GM21515 (cell line): ENCODE results near the gene CBX1.

Experiments used
- ATAC-seq: cut with Tn5 transposase; IDR thresholded peaks from one replicate; pipeline ENCODE4 v1.9.1; 2021; ENCODE audit not compliant: unreplicated experiment

Gene CBX1

GRCh38 chr17:48027322-48027981 lies 73.8 kb downstream of the CBX1 start:
- ATAC-seq = no peak

GRCh38 chr17:48026502-48027321 lies 74.6 kb downstream of the CBX1 start:
- peak; percentile 35 for ATAC-seq

DNA sequence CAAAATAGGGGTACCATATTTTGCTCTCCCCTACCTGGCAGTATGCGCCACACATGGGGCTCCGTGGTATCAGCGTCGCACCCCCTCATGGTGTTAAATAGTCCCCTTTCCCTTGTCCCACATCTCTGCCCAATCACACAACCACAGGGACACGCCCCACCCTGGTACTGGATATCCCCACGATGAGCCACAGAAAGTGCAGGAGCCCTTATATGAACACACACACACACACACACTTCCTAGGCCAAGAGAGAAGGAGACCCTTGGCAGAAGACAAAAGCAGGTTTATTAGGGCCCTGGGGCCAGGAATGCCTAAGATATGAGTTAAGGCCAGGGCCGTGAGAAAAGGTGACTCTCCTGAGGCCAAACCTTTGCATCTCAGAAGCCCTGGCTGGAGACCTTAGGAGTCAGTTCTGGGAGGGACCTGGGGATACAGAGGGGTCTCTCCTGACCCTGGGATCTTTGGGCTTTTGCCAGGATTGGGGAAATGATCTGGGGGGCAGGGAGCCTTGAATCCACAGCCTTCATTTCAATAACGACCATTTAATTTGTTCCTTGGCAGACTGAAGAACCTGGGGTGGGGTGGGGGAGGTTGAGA lies 75.3 kb downstream of the CBX1 start:
- ATAC-seq = no peak

- ATAC-seq = peak; percentile 89
These were observed 76.0 kb downstream of the CBX1 start for GRCh38 chr17:48025040-48025903.

DNA sequence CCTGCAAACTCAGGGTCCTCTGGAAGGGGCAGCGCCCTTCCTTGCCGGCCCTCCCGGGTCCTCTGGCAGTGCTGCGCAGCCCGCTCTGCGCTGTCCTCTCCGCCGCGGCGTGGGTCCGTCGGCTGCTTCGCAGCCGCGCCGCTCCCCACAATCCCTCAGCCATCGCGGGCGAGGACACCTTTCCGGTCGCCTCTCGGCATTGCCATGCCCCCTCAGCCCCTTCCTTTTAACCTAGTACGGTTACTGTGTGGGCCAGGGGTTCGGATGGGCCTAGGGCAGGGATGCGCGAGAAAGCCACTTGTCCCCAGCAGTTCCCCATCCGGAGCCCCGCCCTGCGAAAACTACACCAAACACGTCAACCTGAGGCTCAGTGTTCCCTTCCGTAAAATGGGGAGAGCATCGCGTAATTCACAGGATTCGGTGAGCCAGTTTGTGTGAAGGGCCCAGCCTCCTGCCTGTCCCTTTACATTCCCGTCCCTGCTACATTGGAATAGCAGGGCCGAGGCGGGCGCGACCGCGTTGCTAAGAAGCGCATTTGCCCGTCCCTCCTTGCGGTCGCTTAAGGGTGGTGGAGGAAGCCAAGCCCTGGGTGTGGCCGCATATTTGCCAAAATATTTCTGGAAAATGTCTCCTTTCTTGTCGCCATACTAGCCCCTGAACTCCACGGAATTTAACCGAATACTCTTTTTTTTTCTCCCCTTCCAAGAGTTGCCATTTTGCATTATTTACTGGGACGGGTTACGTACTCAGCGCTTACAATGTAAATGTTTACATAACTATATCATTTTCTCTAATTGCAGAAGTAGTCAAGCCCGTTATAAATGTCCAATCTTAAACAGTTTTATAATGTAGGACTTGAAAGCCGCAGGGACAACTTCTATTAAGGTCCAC lies 76.9 kb downstream of the CBX1 start:
- ATAC-seq = no peak

DNA sequence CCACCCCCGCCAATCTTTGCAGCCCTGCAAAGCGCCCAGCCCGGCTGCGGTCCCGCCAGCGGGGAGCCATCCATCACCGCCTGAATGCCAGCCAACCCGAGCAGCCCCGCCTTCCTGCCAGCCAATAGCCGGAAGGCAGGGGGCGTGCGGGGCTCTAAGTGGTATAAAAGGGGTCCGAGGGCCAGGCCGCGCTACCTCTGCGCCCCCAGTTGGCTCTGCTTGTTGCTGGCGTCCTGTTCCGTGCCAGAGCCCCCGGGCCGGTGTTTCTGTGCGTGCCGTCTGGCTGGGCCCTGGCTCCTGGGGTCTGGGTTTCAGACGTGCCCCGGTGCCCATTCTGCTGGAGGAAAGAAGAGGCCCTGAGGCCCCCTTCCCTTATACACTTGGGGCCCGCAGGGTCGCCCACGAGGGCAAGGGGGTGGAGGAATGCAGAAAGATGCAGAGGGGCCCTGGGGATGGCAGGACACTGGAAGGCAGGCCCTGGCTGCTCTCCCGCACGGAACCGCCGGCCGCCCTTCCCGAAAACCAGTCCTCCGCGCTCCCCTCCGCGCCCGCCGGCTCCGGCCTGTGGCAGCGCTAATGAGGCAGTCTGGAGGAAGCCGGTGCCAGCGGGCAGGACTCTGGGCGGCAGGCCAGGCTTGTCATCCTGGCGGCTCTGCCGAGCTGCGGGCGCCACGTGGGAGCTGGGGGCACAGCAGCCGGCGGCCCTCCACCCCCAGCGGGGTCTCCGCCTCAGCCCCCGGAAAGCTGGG lies 77.7 kb downstream of the CBX1 start:
- no peak for ATAC-seq

GRCh38 chr17:48022901-48023300 lies 78.4 kb downstream of the CBX1 start:
- ATAC-seq = no peak

- no peak for ATAC-seq
These were observed 79.3 kb downstream of the CBX1 start for GRCh38 chr17:48021934-48022333.
